Measurements from ENCODE around the gene ERG. TPM values are rescaled to one million over a fixed set of nuclear protein-coding genes. Genes with fewer than 3 reads are reported as not detected.

The ERG gene
- total RNA-seq, 1 experiment from 2014 or later = not detected

GRCh38 chr21:38494703-38495102 lies 3.6 kb downstream of the ERG start:
- Mint-ChIP-seq H3K36me3 (ENCODE audit: insufficient read depth, unreplicated experiment) (no peaks in the 10 kb centered on the region), H3K9me3 (ENCODE audit: unreplicated experiment) (no peaks in the 10 kb centered on the region), H3K27ac (ENCODE audit: unreplicated experiment) (no peak overlapping the region), H3K4me3 (ENCODE audit: unreplicated experiment) (no peak overlapping the region), H3K4me1 (ENCODE audit: low read depth, unreplicated experiment) (no peaks in the 10 kb centered on the region), H3K27me3 (ENCODE audit: insufficient read depth, unreplicated experiment) (peaks cover 11% of the 10 kb centered on the region)
- DNase-seq = no peak
- ChIA-PET POLR2A (no interaction called here), CTCF (no interaction called here)
- Histone ChIP-seq H3K9me3 (no peaks in the 10 kb centered on the region), H3K4me3 (ENCODE audit: low read depth, low read length) (no peak overlapping the region), H3K27me3 (replicated peaks; ENCODE audit: control insufficient read depth, insufficient read depth, low read length) (no peaks in the 10 kb centered on the region), H3K4me1 (no peaks in the 10 kb centered on the region), H3K36me3 (ENCODE audit: control insufficient read depth, insufficient read depth, low read length) (no peaks in the 10 kb centered on the region)
- no peak for TF ChIP-seq CTCF (IDR thresholded peaks at IDR 0.05; ENCODE audit: insufficient read depth in 1 of 2, low read depth in 1 of 2, low read length in 1 of 2, severe bottlenecking in 1 of 2, unreplicated experiment in 1 of 2)
- intact Hi-C loops (cut with micrococcal nuclease; ENCODE audit: unreplicated experiment) = no loop called here
- no TSS peak for BruUV-seq (replicated peaks)

- H3K4me3 ChIP-seq (ENCODE audit: low read depth, low read length) = no peak overlapping the region
- no peak for DNase-seq
- no peak for TF ChIP-seq CTCF (IDR thresholded peaks at IDR 0.05; ENCODE audit: insufficient read depth in 1 of 2, low read depth in 1 of 2, low read length in 1 of 2, severe bottlenecking in 1 of 2, unreplicated experiment in 1 of 2)
- H3K27me3 ChIP-seq (replicated peaks; ENCODE audit: control insufficient read depth, insufficient read depth, low read length) = no peaks in the 10 kb centered on the region
- Mint-ChIP-seq H3K27me3 (ENCODE audit: insufficient read depth, unreplicated experiment) (peaks cover 11% of the 10 kb centered on the region), H3K27ac (ENCODE audit: unreplicated experiment) (no peak overlapping the region), H3K9me3 (ENCODE audit: unreplicated experiment) (no peaks in the 10 kb centered on the region), H3K4me1 (ENCODE audit: low read depth, unreplicated experiment) (no peaks in the 10 kb centered on the region), H3K36me3 (ENCODE audit: insufficient read depth, unreplicated experiment) (no peaks in the 10 kb centered on the region), H3K4me3 (ENCODE audit: unreplicated experiment) (no peak overlapping the region)
- no peaks in the 10 kb centered on the region for H3K4me1 ChIP-seq
- H3K36me3 ChIP-seq (ENCODE audit: control insufficient read depth, insufficient read depth, low read length) = no peaks in the 10 kb centered on the region
- no TSS peak for BruUV-seq (replicated peaks)
- ChIA-PET POLR2A (no interaction called here), CTCF (no interaction called here)
- H3K9me3 ChIP-seq = no peaks in the 10 kb centered on the region
- intact Hi-C loops (cut with micrococcal nuclease; ENCODE audit: unreplicated experiment) = no loop called here
Observed at GRCh38 chr21:38494251-38494642, 4.0 kb downstream of the ERG start.

- no peaks in the 10 kb centered on the region for H3K4me1 ChIP-seq
- H3K27ac Mint-ChIP-seq (ENCODE audit: unreplicated experiment) = no peak overlapping the region
- no peaks in the 10 kb centered on the region for H3K9me3 ChIP-seq
- intact Hi-C loops (cut with micrococcal nuclease; ENCODE audit: unreplicated experiment) = no loop called here
- no TSS peak for BruUV-seq (replicated peaks)
- no peak for DNase-seq
- no peaks in the 10 kb centered on the region for H3K27me3 ChIP-seq (replicated peaks; ENCODE audit: control insufficient read depth, insufficient read depth, low read length)
- peaks cover 11% of the 10 kb centered on the region for H3K27me3 Mint-ChIP-seq (ENCODE audit: insufficient read depth, unreplicated experiment)
- no peaks in the 10 kb centered on the region for H3K36me3 ChIP-seq (ENCODE audit: control insufficient read depth, insufficient read depth, low read length)
- no peaks in the 10 kb centered on the region for H3K4me1 Mint-ChIP-seq (ENCODE audit: low read depth, unreplicated experiment)
- no peaks in the 10 kb centered on the region for H3K36me3 Mint-ChIP-seq (ENCODE audit: insufficient read depth, unreplicated experiment)
- no peak overlapping the region for H3K4me3 ChIP-seq (ENCODE audit: low read depth, low read length)
- CTCF ChIA-PET = no interaction called here
- no peak for TF ChIP-seq CTCF (IDR thresholded peaks at IDR 0.05; ENCODE audit: insufficient read depth in 1 of 2, low read depth in 1 of 2, low read length in 1 of 2, severe bottlenecking in 1 of 2, unreplicated experiment in 1 of 2)
- POLR2A ChIA-PET = no interaction called here
- H3K9me3 Mint-ChIP-seq (ENCODE audit: unreplicated experiment) = no peaks in the 10 kb centered on the region
- no peak overlapping the region for H3K4me3 Mint-ChIP-seq (ENCODE audit: unreplicated experiment)
Observed at GRCh38 chr21:38493549-38494250, 4.6 kb downstream of the ERG start.
